H1 (cell line): Measurements from ENCODE around the gene PTPRT. TPM values are rescaled to one million over a fixed set of nuclear protein-coding genes. Genes with fewer than 3 reads are reported as not detected.
A peak's percentile ranks its signal among the peaks of the same experiment; 100 is the strongest.

Experiments used
- CTCF ChIA-PET: fragments of 300-600 bp; sonication (Branson Sonifier 250); formaldehyde crosslinking; loops from one replicate; lab custom pipeline; 2021; ENCODE audit not compliant: partially characterized antibody; lab: Charles Lee
- POLR2A ChIA-PET: fragments of 300-600 bp; sonication (Branson Sonifier 250); formaldehyde crosslinking; loops from one replicate; lab custom pipeline; 2021; ENCODE audit warnings: inconsistent platforms; ENCODE audit not compliant: partially characterized antibody; lab: Charles Lee
- DNase-seq, 2 experiments: peaks; one replicate each; pipeline versions ENCODE4 v3.0.0 to v3.0.0-alpha.2; 2010 to 2022; ENCODE audit warnings: low spot score in 2 of 2, low read depth in 1 of 2, mixed read lengths in 1 of 2
- FAIRE-seq: peaks from 2 replicates; lab custom pipeline; 2011; peaks lifted over from hg19 to GRCh38; lab: Jason Lieb, UNC
- H2AFZ ChIP-seq: 2 replicates; pipeline ENCODE4 v1.8.1; 2012; ENCODE audit warnings: low read length, inconsistent platforms
- H2AK5ac ChIP-seq: 2 replicates; pipeline ENCODE4 v1.6.1; 2013; ENCODE audit warnings: low read depth, low read length
- H2BK120ac ChIP-seq: replicated peaks from 2 replicates; pipeline ENCODE3; 2013; ENCODE audit warnings: low read depth, low read length, inconsistent platforms
- H2BK12ac ChIP-seq: 2 replicates; pipeline ENCODE4 v1.6.1; 2013; ENCODE audit warnings: low read depth, low read length
- H2BK15ac ChIP-seq: 2 replicates; pipeline ENCODE4 v1.6.1; 2013; ENCODE audit warnings: low read length
- H2BK20ac ChIP-seq: 2 replicates; pipeline ENCODE4 v1.6.1; 2013; ENCODE audit warnings: low read length
- H2BK5ac ChIP-seq: 2 replicates; pipeline ENCODE4 v1.6.1; 2013; ENCODE audit warnings: low read depth, low read length
- H3K14ac ChIP-seq: 2 replicates; pipeline ENCODE4 v1.6.1; 2013; ENCODE audit warnings: inconsistent platforms; ENCODE audit not compliant: insufficient read length
- H3K18ac ChIP-seq: 2 replicates; pipeline ENCODE4 v1.6.1; 2013; ENCODE audit warnings: low read length; ENCODE audit errors: extremely low read depth
- H3K23ac ChIP-seq: 2 replicates; pipeline ENCODE4 v1.6.1; 2013; ENCODE audit warnings: inconsistent platforms; ENCODE audit not compliant: insufficient read length
- H3K23me2 ChIP-seq: 2 replicates; pipeline ENCODE4 v1.6.1; 2013; ENCODE audit warnings: low read depth, low read length
- H3K27ac ChIP-seq: 2 replicates; pipeline ENCODE4 v1.6.1; 2011; ENCODE audit warnings: low read depth, low read length, inconsistent platforms
- H3K27me3 ChIP-seq, 4 experiments: replicated peaks in 1 of 4; 1 replicate in 1 of 4; 2 replicates in 3 of 4; pipeline versions ENCODE4 v1.6.1 to v1.8.1; 2011 to 2013; ENCODE audit warnings: low read length in 3 of 4, mild to moderate bottlenecking in 3 of 4, inconsistent platforms in 2 of 4, mixed read lengths in 2 of 4, moderate library complexity in 1 of 4; ENCODE audit not compliant: control insufficient read depth in 3 of 4, insufficient read depth in 3 of 4; ENCODE audit errors: extremely low read depth in 1 of 4
- H3K36me3 ChIP-seq, 4 experiments: 2 replicates each; pipeline versions ENCODE4 v1.6.1 to v1.8.1; 2011 to 2013; ENCODE audit warnings: mild to moderate bottlenecking in 4 of 4, low read length in 3 of 4, moderate library complexity in 2 of 4, control low read depth in 1 of 4, inconsistent platforms in 1 of 4; ENCODE audit not compliant: insufficient read depth in 4 of 4, control insufficient read depth in 2 of 4
- H3K4ac ChIP-seq: replicated peaks from 2 replicates; pipeline ENCODE3; 2013; ENCODE audit warnings: low read length, low read depth, mixed read lengths, inconsistent platforms; ENCODE audit not compliant: insufficient read length
- H3K4me1 ChIP-seq, 4 experiments: replicated peaks in 1 of 4; 1 replicate in 1 of 4; 2 replicates in 3 of 4; pipeline versions ENCODE4 v1.6.1 to v1.8.1; 2011 to 2013; ENCODE audit warnings: low read length in 3 of 4, inconsistent platforms in 2 of 4, mixed read lengths in 1 of 4; ENCODE audit not compliant: insufficient read depth in 4 of 4, control insufficient read depth in 3 of 4
- H3K4me2 ChIP-seq, 2 experiments: 2 replicates each; pipeline versions ENCODE4 v1.6.1 to v1.8.1; 2011 to 2013; ENCODE audit warnings: low read depth in 2 of 2, low read length in 2 of 2, control low read depth in 1 of 2, inconsistent platforms in 1 of 2, mild to moderate bottlenecking in 1 of 2; ENCODE audit not compliant: insufficient read depth in 1 of 2
- H3K4me3 ChIP-seq, 4 experiments: fragments of 200-600, 300-600 bp in 1 of 4; sonication (generic), shearing (Covaris generic), sonication (Bioruptor Twin) in 1 of 4; 2 replicates each; pipeline versions ENCODE4 v1.5.1 to v1.8.1; 2011 to 2016; ENCODE audit warnings: low read length in 4 of 4, low read depth in 3 of 4, control low read depth in 2 of 4, inconsistent platforms in 2 of 4, mild to moderate bottlenecking in 2 of 4, mixed read lengths in 1 of 4, moderate library complexity in 1 of 4; ENCODE audit not compliant: insufficient read depth in 2 of 4; ENCODE audit errors: extremely low read depth in 1 of 4
- H3K56ac ChIP-seq: replicated peaks from 2 replicates; pipeline ENCODE3; 2013; ENCODE audit warnings: low read depth, mild to moderate bottlenecking, mixed read lengths, low read length, inconsistent platforms; ENCODE audit not compliant: insufficient read length
- H3K79me1 ChIP-seq: 2 replicates; pipeline ENCODE4 v1.6.1; 2013; ENCODE audit warnings: low read depth, low read length, control low read depth
- H3K79me2 ChIP-seq, 2 experiments: 2 replicates each; pipeline versions ENCODE4 v1.6.1 to v1.8.1; 2012 to 2013; ENCODE audit warnings: low read length in 2 of 2, mild to moderate bottlenecking in 2 of 2, inconsistent platforms in 1 of 2; ENCODE audit not compliant: insufficient read depth in 2 of 2, control insufficient read depth in 1 of 2
- H3K9ac ChIP-seq, 4 experiments: replicated peaks in 1 of 4; 1 replicate in 1 of 4; 2 replicates in 3 of 4; pipeline versions ENCODE4 v1.6.1 to v1.8.1; 2011 to 2013; ENCODE audit warnings: low read depth in 3 of 4, low read length in 3 of 4, control low read depth in 2 of 4, mild to moderate bottlenecking in 2 of 4, moderate library complexity in 2 of 4, inconsistent platforms in 1 of 4; ENCODE audit errors: extremely low read depth in 1 of 4
- H3K9me3 ChIP-seq, 2 experiments: 2 replicates each; pipeline versions ENCODE4 v1.6.1 to v1.8.1; 2012 to 2013; ENCODE audit warnings: mild to moderate bottlenecking in 2 of 2, moderate library complexity in 2 of 2, control low read depth in 1 of 2, inconsistent platforms in 1 of 2, low read depth in 1 of 2, low read length in 1 of 2, mixed read lengths in 1 of 2; ENCODE audit not compliant: insufficient read depth in 2 of 2
- H4K20me1 ChIP-seq, 2 experiments: replicated peaks in 1 of 2; 2 replicates each; pipeline versions ENCODE3 to v1.8.1; 2011 to 2013; ENCODE audit warnings: inconsistent platforms in 2 of 2, low read length in 2 of 2, mild to moderate bottlenecking in 1 of 2; ENCODE audit not compliant: insufficient read depth in 2 of 2, control insufficient read depth in 1 of 2
- H4K5ac ChIP-seq: 2 replicates; pipeline ENCODE4 v1.6.1; 2013; ENCODE audit warnings: low read length, low read depth, mixed read lengths, inconsistent platforms; ENCODE audit not compliant: insufficient read length
- H4K8ac ChIP-seq: 2 replicates; pipeline ENCODE4 v1.8.0; 2013; ENCODE audit warnings: mild to moderate bottlenecking, moderate library complexity, low read length, inconsistent platforms; ENCODE audit not compliant: insufficient read depth; ENCODE audit errors: extremely low read depth
- H4K91ac ChIP-seq: replicated peaks from 2 replicates; pipeline ENCODE3; 2013; ENCODE audit warnings: low read length, mixed read lengths, inconsistent platforms; ENCODE audit not compliant: insufficient read length
- JUN ChIP-seq: IDR thresholded peaks from 2 replicates; pipeline ENCODE4 v1.6.1; 2011; ENCODE audit warnings: low read depth, mild to moderate bottlenecking, improper control_type of control experiment, low read length
- POLR2A ChIP-seq, 2 experiments: IDR thresholded peaks; 1 replicate in 1 of 2; 2 replicates in 1 of 2; pipeline ENCODE4 v1.6.1; 2011; ENCODE audit warnings: low read depth in 2 of 2, low read length in 2 of 2, mild to moderate bottlenecking in 2 of 2; ENCODE audit errors: control extremely low read depth in 1 of 2
- WGBS, 2 experiments: shearing (Covaris generic) in 1 of 2; methylation state at CpG; one replicate each; pipeline versions ENCODE4 v1.1.6 to v1.1.7; 2013 to 2015; ENCODE audit warnings: low lambda C conversion rate in 2 of 2, mixed read lengths in 2 of 2, inconsistent platforms in 1 of 2, low coverage in 1 of 2, missing lambda C conversion rate in 1 of 2; ENCODE audit not compliant: insufficient replicate concordance in 2 of 2, insufficient coverage in 1 of 2, insufficient read length in 1 of 2; ENCODE audit errors: extremely low coverage in 1 of 2, missing lambda C conversion rate in 1 of 2; 5-methylcytosine and 5-hydroxymethylcytosine counted together
- polyA plus RNA-seq, 7 experiments: library from polyadenylated mRNA; depleted of rRNA in 3 of 7; stranded (reverse) in 5 of 7; unstranded in 2 of 7; fragments of >200 nt in 5 of 7; fragments of 200-250 nt in 2 of 7; gene quantifications; 1 replicate in 5 of 7; 2 replicates in 1 of 7; 4 replicates in 1 of 7; pipeline versions ENCODE4 v1.2.1 to v1.2.3, GENCODE V29; 2011 to 2013; ENCODE audit warnings: missing spikeins in 2 of 7, mixed read lengths in 2 of 7
- total RNA-seq: library from RNA; stranded (reverse); fragmentation: NEBNext Ultra II Directional; extraction: Animal tissue kit (Norgen Biotek cat#: 25700); gene quantifications from 2 replicates; pipeline ENCODE4 v1.2.1, GENCODE V29; 2021

The PTPRT gene
- total and polyA plus RNA-seq, 2 of the 8 experiments (the other 6 are each of a cell fraction or from before 2014, with no cell fraction given), result 0.33 to 1.8 TPM

DNA sequence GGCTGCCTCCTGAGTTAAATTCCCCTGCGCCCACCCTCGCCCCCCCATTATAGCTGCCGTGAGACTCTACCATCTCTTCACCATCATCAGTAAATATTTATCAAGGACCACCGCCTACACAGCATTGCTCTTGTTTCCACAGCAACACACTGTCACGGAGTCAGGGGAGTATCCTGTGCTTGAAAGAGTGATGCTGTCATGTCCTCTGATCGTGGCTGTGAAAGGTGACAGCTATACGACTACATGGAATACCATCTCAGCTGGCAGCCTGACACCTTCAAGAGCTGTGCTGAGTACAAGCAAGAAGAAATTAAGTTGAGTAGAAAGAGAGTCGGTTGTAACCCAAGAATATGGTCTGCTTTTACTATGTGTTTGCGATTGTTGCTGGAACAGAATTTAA is 3.4 kb downstream of the PTPRT start:
- Histone ChIP-seq H4K91ac (no peak overlapping the region), H3K14ac (no peak overlapping the region), H3K9ac (no peak overlapping the region), H2BK120ac (no peak overlapping the region), H3K4me3 (no peak overlapping the region), H2AFZ (no peak overlapping the region), H3K27ac (no peak overlapping the region), H3K4ac (no peak overlapping the region), H3K79me1 (no peaks in the 10 kb centered on the region), H3K4me1 (peaks cover 2 to 6% (median 4%) of the 10 kb centered on the region in 4 experiments; a peak in 5 of 7 replicates), H3K23ac (no peak overlapping the region), H3K27me3 (peaks cover 24 to 33% (median 31%) of the 10 kb centered on the region in 4 experiments), H3K18ac (no peak overlapping the region), H3K23me2 (peaks cover 13% of the 10 kb centered on the region; the same call in 1 of the 2 replicates), H2AK5ac (no peak overlapping the region), H4K20me1 (peaks cover 0 to 3% of the 10 kb centered on the region in 2 experiments), H3K36me3 (no peaks in the 10 kb centered on the region), H3K9me3 (no peaks in the 10 kb centered on the region), H3K56ac (no peak overlapping the region), H2BK5ac (no peak overlapping the region), H2BK20ac (no peak overlapping the region), H4K5ac (no peak overlapping the region), H3K79me2 (no peaks in the 10 kb centered on the region), H3K4me2 (no peak overlapping the region), H2BK15ac (no peak overlapping the region), H2BK12ac (no peak overlapping the region), H4K8ac (no peak overlapping the region)
- DNase-seq (no peak), FAIRE-seq (peak; percentile 45)
- 89% methylated on average over 9 of the region's 9 CpGs; no CpG with 5 or more reads in 1 of the 2 experiments for WGBS, 2 experiments
- TF ChIP-seq POLR2A (IDR thresholded peaks at IDR 0.05; ENCODE audit: control extremely low read depth in 1 of 2, low read depth in 2 of 2, low read length in 2 of 2) (no peak), JUN (no peak)
- ChIA-PET POLR2A (no interaction called here), CTCF (interaction anchor here (0.5 to 2.9 kb wide), 5 partner anchors 168 to 1025 kb away, joined by 3 to 10 read pairs (median 3); no protein-coding TSS in a partner anchor)
